ENCODE results near the gene WIPF2. TPM values are rescaled to one million over a fixed set of nuclear protein-coding genes. Genes with fewer than 3 reads are reported as not detected.

WIPF2 gene
- total RNA-seq, 1 experiment from 2014 or later, result 12.8 TPM

DNA sequence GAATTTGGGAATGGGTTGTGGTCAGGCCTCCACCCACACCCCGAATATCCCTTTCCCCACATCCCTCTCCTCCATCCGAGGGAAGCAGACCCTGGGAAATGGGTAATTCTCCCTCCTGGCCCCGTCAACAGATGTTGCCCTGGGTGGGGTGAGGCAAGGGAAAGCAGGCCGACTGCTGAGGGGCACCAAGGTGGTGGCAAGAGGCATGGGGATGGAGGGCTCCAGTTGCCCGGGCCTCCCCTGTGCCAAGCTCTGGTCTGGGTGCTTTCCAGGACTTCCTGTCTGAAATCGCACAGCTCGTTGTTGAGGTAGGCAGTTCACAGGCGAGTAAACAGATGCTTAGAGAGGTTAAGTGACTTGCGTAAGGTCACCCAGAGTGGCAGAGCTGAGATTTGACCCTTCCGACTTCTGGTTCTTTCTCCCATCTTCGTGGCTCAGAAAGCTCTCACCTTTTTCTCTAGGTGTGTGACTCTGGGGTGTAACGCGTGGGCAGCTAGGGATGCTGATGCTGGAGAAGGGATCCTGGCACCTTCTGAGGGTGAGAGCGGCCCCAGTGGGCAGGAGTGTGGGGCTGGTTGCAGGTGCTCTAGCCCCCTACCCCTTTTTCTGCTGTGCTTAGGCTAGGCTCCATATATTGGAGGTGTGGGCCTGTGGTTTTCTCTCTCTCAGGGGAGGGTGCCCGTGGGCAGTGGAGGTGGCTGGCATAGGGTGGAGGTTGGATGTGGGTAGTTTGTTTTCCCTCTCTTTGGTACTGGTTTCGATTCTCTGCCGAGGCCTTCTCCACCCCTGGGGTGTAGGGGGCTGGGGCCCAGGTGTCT, 107.1 kb downstream of the WIPF2 start:
- peak; percentile 66 for DNase-seq (ENCODE audit: low read depth)

DNA sequence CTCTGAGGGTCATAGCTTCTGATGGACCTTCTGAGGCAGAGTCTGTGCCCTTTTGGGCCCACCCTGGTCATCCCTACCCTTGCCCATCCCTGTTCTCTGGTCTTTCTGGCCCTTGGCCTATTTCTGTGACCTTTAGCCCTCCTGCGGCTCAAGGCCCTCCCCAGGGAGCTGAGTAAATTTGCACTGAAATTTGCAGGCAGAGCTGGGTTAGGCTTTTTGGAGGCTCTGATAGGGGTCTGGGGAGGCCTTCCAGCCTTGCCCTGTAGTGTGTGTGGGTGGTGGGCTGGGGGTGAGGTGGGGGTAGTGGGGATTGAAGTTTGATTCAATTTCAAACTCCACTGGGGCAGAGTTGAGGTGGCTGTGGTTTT, 107.7 kb downstream of the WIPF2 start:
- no peak for DNase-seq (ENCODE audit: low read depth)

DNA sequence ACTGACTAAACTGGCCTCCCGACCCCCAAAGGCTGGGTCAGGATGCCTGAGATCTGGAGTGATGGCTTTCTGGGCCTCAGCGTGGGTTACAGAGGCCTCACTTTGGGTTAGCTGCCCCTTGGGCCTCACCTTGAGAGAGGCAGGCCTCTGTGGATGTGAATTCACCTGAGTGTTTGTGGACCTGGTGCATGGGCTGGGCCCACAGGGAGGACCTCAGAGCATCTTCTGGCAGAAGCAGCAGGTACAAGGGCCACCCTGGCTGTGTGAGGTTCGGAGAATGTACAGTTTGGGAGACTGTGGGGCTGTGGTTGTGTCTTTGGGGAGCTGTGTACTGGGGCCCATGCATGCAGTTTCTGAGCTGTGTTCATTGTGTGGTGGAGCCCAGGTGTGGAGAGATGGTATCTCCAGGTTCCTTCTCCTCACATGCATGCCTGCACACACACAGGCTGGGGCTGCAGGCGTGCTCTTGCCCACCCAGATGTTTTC, 108.2 kb downstream of the WIPF2 start:
- DNase-seq (ENCODE audit: low read depth), result no peak

DNA sequence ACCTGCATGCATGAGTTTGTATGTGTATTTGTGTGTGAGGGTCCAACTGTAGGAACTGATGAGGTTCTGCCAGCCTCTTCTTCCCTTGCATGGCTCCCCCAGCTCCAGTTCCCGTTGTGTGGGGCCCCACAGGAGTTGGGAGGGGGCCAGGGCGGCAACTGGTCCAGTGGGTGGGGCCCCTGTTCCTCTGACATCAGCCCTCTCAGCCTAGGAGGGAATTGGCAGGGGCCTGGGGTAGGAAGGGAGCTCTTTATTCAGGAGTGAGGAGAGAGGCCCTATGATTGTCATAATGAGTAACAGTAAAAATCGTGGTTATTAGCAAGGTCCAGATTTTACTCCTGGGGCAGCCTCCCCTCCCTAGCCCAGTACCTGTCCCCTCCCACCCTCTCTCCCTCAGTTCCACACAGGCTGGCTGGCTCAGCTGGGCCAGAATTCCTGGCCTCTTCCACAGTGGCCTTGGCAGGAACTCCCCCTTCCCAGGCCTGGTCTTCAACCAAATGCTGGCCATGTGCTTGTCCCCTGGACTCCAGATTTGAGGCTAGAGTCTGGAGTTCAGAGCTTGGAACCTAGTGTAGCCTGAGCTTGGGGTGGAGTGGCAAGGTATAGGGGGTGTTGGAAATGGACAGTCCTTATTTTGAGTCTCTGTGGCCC, 108.8 kb downstream of the WIPF2 start:
- DNase-seq (ENCODE audit: low read depth), result no peak

DNA sequence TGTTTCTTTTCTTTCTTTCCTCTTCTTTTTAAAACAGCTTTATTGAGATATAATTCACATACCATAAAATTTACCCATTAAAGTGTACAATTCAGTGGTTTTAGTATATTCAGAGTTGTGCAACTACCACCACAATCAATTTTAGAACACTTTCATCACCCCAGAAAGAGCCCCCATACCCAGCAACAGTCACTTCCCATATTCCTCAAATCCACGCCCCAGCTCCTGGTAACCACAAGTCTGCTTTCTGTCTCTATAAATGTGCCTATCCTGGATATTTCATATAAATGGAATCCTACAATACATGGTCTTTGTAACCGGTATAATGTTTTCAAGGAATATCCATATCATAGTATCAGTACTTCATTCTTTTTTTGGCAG, 109.3 kb downstream of the WIPF2 start:
- no peak for DNase-seq (ENCODE audit: low read depth)

DNA sequence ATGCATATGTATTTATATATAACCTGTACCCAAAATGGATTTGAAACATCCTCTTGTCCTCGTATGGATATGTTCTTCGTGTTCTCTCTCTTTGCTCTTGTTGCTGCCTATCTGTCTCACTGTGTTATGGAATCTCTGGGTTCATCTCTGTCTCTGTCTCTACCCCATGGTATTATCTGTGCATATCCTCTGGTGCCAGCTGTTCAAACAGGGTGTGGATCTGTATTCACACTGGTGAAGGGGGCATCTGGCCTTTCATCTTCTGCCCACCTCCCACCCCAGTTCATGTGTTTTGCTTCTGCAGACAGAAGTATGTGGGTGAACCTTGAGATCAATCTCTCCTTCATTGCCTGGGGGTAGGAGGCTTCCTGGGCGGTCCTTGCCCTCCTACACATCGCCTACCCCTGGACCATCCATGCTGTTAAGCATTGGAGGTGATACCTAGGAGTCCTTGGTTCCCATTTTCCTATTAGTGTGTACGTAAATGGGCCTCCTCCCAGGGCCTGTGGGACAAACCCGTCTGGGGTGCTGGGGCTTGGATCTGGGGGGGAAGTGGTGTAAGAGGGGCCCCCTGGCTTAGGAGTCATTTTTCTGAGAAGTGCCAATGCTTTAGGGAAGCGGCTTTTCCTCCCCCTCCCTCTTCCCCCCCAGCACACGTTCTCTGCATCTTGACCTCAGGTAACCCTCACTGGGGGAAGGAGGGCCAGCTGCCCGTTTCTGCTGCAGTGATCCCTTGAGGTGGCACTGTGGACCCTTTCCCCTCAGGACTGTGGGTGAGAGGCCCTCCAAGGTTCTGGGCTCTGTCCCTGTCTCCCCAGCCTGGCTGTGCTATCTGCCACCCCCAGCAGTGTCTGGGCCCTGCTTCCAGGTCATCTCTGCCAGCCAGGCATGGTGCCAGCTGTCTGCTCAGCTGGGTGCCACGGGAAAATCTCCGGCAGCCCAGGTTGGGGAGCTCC, 111.0 kb downstream of the WIPF2 start:
- DNase-seq (ENCODE audit: low read depth), result peak; percentile 60

DNA sequence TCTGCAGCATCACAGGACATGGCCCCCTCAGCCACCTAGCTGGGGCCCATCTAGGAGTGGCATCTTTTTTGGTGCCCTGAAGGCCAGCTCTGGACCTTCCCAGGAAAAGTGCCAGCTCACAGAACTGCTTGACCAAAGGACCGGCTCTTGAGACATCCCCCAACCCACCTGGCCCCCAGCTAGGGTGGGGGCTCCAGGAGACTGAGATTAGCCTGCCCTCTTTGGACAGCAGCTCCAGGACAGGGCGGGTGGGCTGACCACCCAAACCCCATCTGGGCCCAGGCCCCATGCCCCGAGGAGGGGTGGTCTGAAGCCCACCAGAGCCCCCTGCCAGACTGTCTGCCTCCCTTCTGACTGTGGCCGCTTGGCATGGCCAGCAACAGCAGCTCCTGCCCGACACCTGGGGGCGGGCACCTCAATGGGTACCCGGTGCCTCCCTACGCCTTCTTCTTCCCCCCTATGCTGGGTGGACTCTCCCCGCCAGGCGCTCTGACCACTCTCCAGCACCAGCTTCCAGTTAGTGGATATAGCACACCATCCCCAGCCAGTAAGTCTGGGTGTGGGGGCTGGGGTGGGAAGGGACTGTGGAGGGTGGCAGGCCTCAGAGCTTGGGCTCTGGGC, 111.9 kb downstream of the WIPF2 start:
- DNase-seq (ENCODE audit: low read depth), result no peak

DNA sequence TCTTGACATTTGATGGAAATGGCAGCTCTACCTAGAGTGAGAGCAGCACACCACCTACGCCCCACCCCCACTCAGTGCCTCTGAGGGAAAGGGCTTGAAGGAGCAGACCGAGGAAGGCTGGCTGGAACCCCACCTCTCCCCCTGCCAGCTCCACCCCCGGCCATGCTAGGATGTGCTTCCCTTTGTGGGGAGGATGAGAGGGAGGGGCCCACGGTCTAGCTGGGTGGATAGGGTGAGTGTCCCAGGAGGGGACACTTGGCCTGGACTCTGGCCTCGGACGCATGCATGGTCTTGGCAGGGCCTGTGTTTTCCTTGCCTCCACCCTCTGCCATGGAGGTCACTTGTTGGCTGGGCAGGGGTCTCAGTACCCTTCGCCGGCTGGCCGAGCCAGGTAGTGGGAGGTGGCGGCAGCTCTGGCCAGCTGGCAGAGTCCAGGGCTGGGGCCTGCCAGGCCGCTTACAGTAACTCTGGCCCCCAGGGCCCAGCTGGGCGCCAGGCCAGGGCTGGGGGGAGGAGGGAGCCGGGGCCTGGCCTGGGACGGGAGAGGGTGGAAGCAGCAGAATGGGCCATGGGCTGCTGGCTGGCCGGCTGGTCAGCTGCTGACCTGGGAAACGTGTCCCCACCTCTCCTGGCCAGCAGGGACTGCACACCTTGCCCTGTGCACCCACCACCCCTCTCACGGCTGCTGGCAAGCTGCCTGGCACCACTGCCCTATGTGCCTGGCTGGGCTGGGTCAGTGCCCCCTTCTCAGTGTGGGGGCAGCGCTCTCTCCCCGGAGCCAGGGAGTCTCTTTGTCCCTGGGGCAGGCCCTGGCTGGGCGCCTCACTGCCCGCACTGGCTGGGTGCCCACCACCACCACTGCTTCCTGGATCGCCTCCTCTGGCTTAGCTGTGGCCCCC, 112.9 kb downstream of the WIPF2 start:
- DNase-seq (ENCODE audit: low read depth), result peak; percentile 95

Other genes with a start within 250 kb of the WIPF2 start
- 138 and 170 TPM in 2 replicates for gene PSMD3, start 238.5 kb upstream of the WIPF2 start, total RNA-seq (2014; rRNA removed; shearing (Covaris generic))
- gene CSF3, start 203.9 kb upstream of the WIPF2 start, total RNA-seq (2014; rRNA removed; shearing (Covaris generic)), result not detected in 2 replicates
- 25.9 and 29.1 TPM in 2 replicates for gene MED24, start 164.9 kb upstream of the WIPF2 start, total RNA-seq (2014; rRNA removed; shearing (Covaris generic))
- 19.2 and 26.7 TPM in 2 replicates for gene THRA, start 156.3 kb upstream of the WIPF2 start, total RNA-seq (2014; rRNA removed; shearing (Covaris generic))
- 5.7 and 6.3 TPM in 2 replicates for gene NR1D1, start 118.7 kb upstream of the WIPF2 start, total RNA-seq (2014; rRNA removed; shearing (Covaris generic))
- gene MSL1, start 97.3 kb upstream of the WIPF2 start, total RNA-seq (2014; rRNA removed; shearing (Covaris generic)), result 33.2 and 61.3 TPM in 2 replicates
- gene CASC3, start 78.8 kb upstream of the WIPF2 start, total RNA-seq (2014; rRNA removed; shearing (Covaris generic)), result 23.5 and 28.2 TPM in 2 replicates
- 0.25 TPM in 1 of 2 replicates, not detected in the other for gene RAPGEFL1, start 41.8 kb upstream of the WIPF2 start, total RNA-seq (2014; rRNA removed; shearing (Covaris generic))
- 37.5 and 48.9 TPM in 2 replicates for gene CDC6, start 68.6 kb downstream of the WIPF2 start, total RNA-seq (2014; rRNA removed; shearing (Covaris generic))
- gene RARA, start 89.9 kb downstream of the WIPF2 start, total RNA-seq (2014; rRNA removed; shearing (Covaris generic)), result 9.4 and 17.8 TPM in 2 replicates
- not detected in 2 replicates for gene GJD3, start 145.4 kb downstream of the WIPF2 start, total RNA-seq (2014; rRNA removed; shearing (Covaris generic))
- 190 and 252 TPM in 2 replicates for gene TOP2A, start 198.6 kb downstream of the WIPF2 start, total RNA-seq (2014; rRNA removed; shearing (Covaris generic))
- gene IGFBP4, start 224.1 kb downstream of the WIPF2 start, total RNA-seq (2014; rRNA removed; shearing (Covaris generic)), result 6.5 and 10.1 TPM in 2 replicates

Measured in M059J (cell line).